Measurements from ENCODE around the gene GPR173.
A peak's percentile ranks its signal among the peaks of the same experiment; 100 is the strongest.

The GPR173 gene

DNA sequence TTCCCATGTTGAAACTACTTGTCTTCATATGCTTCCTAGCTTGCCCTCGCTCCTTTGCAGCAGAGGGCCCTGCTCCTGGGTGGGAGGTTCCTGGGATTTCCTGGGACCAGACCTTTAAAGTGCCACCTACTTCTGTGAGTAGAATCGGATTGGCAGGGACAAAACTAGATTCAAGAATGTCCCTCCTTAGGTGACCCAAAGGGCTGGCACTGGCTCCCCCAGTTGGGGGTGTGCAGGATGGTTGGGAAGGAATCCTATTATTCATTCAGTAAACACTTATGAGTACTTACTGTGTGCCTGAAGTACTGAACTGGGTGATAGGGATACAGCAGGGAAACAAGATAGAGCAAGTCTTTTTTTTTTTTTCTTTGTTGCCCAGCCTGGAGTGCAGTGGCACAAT is 42.8 kb downstream of the GPR173 start:
- no peak for DNase-seq

DNA sequence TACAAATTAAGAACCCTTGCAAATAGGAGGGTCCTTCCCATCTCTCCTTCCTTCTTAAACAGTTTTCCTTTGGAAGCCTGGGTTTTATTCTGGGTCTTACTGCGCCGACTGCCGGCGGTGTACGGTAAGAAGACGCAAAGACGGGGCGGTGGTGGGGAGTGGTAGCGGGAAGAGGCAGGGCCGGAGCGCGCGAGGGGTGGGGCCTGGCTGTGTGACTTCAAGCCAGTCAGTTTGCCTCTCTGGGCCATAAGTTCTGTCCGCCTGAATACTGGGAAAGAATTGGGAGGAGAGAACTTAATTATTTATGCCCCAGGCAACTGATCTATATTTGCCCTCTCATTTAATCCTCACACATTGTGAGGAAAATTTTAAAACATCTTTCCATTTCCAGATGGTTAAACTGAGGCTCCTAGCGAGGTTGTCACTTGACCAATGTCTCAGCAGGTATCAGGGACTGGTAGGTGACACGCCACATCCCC is 44.6 kb downstream of the GPR173 start:
- peak; percentile 85 for DNase-seq

DNA sequence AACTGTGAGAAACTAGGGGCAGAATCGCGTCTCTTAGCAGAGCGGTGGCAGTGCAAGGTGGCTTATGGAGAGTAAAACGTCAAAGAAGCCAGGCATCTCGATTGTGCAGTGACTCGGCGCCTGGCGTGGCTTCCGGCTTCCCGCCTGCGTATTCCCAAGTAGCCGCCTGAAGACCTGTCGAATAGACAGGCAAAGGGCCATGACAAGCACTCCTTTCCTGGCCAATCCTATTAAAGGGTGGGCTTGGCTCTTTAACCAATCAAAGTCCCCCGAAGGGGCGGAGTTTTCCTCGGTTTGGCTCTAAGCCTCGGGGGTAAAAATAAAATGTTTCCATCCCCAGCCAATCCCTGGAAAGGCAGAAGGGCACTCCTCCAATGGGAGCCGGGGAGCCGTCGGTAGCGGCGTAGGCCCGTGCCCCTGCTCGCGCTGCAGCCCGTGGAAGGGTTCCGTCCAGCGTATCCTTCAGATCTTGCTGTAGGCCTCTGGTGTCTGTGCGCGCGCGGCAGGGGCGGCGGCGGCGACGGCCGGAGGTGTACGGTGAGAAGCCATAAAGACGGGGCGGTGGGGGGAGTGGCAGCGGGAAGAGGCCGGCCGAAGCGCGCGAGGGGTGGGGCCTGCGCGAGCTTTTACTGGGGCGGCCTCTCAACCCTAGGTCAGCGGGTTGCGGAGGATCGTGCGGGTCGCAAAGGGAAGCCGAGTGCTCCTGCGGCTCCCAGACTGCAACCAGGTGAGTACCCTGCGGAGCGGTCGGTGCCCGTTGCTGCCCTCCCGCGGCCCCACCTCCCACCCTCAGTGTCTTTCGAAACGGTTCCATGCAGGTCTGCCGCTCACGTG is 45.4 kb downstream of the GPR173 start, which contains the start of gene KANTR:
Gene KANTR, plus strand, starts transcription at position 395 of the 834 bp plus-strand sequence. CDS start 30,131 bp downstream, outside the sequence.
- peak; percentile 98 for DNase-seq

DNA sequence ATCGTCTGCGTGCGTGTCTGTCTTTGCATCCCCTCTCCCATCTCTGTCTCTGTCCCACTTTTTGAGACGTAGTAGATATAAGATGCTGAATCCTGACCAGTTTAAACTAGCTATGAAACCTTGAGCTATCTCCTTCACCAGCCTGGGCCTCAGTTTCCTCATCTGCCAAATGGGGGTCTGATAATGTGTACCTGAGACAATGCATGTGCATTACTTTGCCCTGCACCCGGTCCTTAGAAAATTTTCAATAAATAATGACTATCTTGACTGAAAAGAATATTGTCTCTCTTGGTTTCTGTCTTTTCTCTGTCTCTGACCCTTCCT is 46.0 kb downstream of the GPR173 start:
- DNase-seq: no peak

DNA sequence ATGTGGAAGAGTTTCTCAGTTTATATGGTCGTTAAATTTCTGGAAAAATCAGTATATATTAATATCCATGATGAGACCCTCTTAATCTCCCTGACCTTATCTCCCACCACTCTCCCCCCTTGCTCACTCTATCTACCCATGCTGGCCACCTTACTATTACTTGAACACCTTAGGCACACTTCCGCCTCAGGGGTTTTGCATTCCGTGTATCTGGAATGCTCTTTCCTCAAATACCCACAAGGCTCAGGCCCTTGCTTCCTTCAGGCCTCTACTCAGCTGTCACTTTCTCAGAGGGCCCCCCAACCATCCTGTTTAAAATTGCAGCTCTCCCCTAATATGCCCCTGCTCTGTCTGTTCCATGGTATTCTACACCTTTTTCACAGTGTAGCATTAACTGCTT is 47.2 kb downstream of the GPR173 start:
- no peak for DNase-seq

DNA sequence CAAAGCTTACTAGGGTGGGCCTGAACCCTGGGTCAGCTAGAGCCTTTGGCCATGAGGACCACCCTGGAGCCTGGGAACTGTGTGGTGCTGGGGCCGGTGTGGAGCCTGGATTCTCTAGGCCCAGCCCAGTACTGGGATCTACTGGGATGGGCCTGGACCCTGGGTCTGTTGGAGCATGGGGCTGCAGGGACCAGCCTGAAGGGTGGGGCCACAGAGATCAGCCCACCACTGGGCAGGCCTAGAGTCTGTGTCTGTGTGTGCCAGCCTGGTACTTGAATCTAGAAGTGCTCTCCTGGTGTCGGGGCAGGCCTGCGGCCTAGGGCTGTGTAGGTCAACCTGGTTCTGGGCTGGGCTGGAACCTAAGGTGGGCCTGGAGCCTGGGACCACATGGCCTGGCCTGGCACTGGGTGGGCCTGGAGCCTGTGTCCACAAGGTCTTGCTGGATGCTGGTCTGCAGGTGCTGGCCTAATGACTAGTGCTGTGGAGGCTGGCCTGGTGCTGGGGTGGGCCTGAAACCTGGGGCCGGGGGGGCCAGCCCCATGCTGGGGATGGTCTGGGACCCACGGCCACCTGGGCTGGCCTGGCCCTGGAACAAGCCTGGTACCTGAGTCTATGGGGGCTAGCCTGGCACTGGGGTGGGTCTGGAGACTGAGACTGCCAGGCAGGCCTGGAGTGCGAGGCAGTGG is 66.4 kb downstream of the GPR173 start:
- no peak for DNase-seq

DNA sequence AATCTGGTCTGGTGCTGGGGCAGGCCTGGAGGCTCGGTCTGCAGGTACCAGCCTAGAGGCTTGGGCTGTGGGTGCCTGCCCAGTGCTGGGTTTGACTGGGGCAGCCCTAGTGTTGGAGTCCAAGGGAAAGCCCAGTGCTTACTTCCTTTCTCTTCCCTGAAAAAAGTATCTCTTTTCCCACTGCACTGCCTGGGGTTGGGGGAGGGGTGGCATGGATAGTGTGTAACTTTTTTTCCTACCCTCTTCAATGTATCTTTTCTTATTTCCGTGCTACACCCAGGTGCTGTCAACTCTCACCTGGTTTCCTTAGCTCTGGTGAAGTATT is 66.9 kb downstream of the GPR173 start:
- DNase-seq: no peak

DNA sequence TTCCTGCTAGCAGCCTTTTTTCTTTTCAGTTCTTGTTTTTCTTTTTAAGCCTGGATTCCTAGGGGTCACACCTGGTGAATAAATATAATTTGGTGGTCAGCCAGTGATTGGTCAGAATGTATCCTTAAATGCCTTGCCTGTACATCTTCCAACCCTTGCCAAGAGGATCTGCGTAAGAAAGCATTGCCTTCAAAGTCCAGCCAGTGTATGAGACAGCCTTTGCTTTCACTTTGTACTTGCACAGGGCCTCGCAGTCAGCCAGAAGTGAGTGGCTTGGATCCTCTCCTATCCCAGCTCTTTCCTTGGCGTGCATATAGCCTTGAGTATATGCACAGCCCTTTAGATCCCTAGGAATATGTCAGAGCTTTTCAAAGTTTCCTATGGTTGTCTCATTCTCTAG is 67.5 kb downstream of the GPR173 start:
- no peak for DNase-seq

DNA sequence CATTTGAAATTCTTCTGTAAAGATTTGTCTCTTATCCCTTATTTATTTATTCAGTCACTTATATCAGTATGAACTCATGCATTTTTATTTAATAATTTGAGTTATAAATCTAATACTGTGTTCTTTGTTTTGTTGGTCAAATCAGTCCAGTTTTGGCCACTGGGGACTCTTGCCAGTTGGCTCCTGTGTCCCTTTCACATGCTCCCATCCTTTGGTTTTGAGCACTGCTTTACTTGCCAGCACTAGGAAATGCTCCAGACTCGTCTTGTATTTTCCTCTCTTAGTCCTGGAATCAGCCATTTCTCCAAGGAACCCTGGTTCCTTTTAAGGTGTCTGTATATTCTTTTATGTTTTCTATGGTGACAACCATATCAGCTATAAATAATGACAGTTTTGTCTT is 73.4 kb downstream of the GPR173 start:
- DNase-seq: no peak

DNA sequence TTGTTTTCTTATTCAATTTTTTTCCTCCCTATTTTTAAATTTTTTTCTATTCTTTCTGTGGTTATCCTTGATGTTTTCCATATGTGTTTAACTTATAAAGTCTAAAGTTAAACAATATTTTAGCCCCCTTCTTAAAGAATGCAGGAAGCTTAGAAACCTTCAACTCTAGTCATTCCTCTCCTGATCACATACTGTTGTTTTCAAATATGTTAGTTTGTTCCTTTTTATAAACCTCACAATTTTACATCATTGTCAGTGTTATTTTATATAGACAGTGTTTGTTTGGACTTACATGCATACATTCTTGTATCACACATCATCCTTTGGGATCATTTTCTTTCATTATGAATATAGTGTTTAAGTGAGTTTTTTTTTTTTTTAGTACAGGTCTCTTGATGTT is 76.9 kb downstream of the GPR173 start:
- DNase-seq: no peak

DNA sequence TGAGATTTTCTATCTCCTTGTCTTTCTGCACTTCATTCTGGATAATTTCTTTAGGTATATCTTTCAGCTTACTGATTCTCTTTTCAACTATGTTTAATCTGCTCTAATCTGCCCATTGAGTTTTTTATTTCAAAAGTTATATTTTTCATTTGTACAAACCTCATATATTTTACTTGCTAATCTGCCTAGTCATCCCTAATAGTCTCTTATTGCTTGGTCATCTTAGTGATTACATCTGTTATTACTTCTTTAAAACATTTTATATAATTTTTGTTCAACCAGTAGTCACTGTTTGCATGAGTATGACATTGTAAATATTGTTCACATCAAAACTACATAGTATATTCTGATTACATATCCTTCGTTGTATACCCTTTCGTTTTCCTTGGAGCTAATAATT is 77.8 kb downstream of the GPR173 start:
- DNase-seq: no peak

DNA sequence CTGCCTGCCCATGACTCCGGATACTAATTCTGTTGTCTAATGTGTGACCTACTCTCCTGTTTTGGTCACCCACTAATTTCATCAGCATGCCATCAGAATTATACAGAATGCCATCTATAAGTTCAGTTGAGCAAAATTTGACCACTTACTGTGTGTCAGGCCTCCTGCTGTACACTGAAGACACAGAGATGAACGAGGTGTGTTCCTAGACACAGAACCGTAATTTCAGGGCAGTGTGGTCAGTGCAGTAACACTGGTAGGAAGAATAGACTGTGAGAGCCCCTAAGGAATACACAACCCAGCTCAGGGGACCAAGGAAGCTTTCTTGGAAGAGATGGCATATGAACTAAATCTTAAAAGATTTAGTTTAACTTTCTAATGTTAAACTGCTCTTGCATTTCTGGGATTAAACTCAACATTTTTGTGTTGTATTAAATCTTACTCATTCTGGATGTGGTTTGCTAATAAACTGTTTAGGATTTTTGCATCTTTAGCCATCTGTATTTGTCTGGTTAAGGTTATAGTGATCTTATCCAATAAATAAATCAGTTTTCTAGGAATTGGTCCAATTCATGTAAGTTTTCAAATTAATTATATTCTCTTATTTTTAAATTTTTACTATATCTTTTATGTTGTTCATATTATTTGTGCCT is 79.6 kb downstream of the GPR173 start:
- no peak for DNase-seq

Measured in NCI-H1436 (cell line).